ENCODE results near the gene ARL6. TPM values are rescaled to one million over a fixed set of nuclear protein-coding genes. Genes with fewer than 3 reads are reported as not detected.

Gene ARL6, protein sequence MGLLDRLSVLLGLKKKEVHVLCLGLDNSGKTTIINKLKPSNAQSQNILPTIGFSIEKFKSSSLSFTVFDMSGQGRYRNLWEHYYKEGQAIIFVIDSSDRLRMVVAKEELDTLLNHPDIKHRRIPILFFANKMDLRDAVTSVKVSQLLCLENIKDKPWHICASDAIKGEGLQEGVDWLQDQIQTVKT
- 6.6 and 14.7 TPM in 2 replicates for total RNA-seq

DNA sequence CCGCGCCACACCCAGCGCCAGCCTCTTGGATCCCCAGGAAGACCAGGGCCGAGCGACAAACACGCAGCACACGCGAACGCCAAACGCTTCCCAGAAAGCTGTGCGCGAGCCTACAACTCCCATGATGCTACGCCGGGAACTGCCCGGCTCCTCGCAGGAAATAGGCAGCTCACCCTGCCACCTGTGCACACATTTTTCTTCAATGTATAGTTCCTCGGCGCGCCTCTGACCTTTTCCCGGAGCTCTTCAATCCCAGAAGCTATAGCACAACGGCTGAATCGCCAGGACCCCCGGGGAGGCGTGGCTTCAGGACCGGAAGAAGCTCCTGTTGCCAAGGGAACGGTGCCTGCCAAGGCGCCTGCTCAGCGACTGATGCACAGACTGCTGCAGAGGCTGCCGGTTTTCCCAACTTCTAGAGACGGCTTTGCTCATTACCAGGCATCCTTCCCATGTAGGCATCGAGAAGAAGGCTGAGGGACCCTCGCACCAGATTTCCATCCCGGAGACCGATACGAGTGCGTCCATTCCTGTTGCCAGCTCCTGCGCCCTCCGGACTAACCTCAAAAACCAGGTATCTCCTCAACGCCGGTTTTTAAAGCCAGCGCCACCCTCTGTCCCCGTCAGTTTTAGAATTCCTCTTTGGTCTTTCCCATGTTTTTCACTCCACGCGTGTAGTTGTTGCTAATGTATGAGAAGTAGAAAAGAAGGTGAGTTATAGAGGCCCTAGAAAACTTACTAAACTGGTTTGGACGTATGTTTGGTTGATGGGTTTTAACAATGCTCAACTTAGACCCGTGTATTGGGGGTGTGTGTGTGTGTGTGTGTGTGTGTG is at the start of gene ARL6:
ARL6 (plus strand) TSS at position 352 of the 832 bp plus-strand sequence. CDS start 3,350 bp downstream, outside the sequence.

DNA sequence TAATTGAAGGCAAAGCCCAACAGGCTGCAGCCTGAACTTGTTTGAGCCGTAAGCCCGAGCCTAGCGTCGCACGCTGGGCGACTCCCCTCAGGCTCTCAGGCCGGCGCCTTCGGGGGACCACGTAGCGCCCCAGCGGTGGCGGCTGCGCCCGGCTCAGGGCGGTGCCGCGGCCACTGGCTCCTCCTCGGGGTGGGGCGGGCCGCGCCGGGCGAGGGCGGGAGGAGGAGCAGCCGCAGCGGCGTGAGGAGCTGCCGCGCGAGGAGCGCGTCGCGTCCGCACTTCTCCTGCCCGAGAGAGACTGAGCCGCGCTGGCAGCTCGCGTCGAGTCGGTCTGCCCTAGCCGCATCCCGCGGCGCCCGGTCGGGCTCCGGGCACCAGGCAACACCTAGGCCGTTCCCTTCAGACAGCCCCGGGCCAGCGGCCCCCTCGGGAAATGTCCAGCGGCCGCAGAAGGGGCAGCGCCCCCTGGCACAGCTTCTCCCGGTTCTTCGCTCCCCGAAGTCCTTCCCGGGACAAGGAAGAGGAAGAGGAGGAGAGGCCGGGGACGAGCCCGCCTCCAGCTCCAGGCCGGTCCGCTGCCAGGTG is 57.3 kb downstream of the ARL6 start, which contains the start of gene CRYBG3:
CRYBG3 (plus strand) TSS at position 238 of the 585 bp plus-strand sequence; CDS start at position 434, 196 bp downstream.

Other genes with a start within 250 kb of the ARL6 start
- 5.8 and 9.7 TPM in 2 replicates for gene CRYBG3, start 57.3 kb downstream of the ARL6 start, total RNA-seq
- 31.0 and 34.0 TPM in 2 replicates for gene RIOX2, start 207.7 kb downstream of the ARL6 start, total RNA-seq

Data from myometrial cell (primary cell).